ENCODE data around the gene HDAC9. TPM values are rescaled to one million over a fixed set of nuclear protein-coding genes. Genes with fewer than 3 reads are reported as not detected.

The HDAC9 gene
- polyA plus RNA-seq, 3 donors = 41.7 to 51.2 (median 44.2) TPM

DNA sequence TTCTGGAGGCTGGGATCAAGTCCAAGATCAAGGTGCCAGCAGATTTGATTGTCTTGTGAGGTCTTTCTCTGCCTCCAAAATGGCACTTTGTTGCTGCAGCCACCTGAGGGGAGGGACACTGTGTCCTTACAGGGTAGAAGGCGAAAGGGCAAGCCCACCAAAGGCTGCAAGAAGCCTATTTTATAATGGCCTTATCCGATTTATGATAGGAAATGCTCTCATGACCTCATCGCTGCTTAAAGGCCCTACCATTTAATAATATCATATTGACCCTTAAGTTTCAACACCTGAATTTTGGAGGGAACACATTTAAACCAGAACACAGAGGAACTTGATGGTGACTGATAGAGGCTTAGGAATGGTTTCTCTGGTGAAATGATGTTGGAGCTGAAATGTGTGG lies 325.4 kb downstream of the HDAC9 start:
- H3K27ac ChIP-seq (ENCODE audit: low read depth in 1 of 2, low read length in 2 of 2) = no peak overlapping the region
- intact Hi-C loops (cut with micrococcal nuclease) = no loop called here
- H3K36me3 Mint-ChIP-seq = no peaks in the 10 kb centered on the region
- no peaks in the 10 kb centered on the region for H3K4me1 Mint-ChIP-seq
- H3K27me3 Mint-ChIP-seq (ENCODE audit: low read depth in 3 of 3) = no peaks in the 10 kb centered on the region
- no peaks in the 10 kb centered on the region for H3K36me3 ChIP-seq (replicated peaks in 1 of 2; ENCODE audit: control insufficient read depth in 1 of 2, insufficient read depth in 2 of 2, low read length in 2 of 2)
- no peak overlapping the region for H2AFZ ChIP-seq (ENCODE audit: insufficient read depth, low read depth, low read length, poor library complexity, severe bottlenecking)
- no peaks in the 10 kb centered on the region for H3K79me2 ChIP-seq (ENCODE audit: insufficient read depth, low read length)
- H3K9ac ChIP-seq (ENCODE audit: insufficient read depth, low read length, poor library complexity, severe bottlenecking) = no peak overlapping the region
- no peak overlapping the region for H3K4me3 Mint-ChIP-seq
- H4K20me1 ChIP-seq (ENCODE audit: insufficient read depth, low read length) = no peaks in the 10 kb centered on the region
- peaks cover 0 to 10% (median 4%) of the 10 kb centered on the region in 7 donors for H3K9me3 Mint-ChIP-seq
- no peak overlapping the region for H3K4me3 ChIP-seq (replicated peaks in 1 of 3; ENCODE audit: low read depth in 2 of 3, low read length in 3 of 3)
- H3K4me2 ChIP-seq (replicated peaks; ENCODE audit: extremely low read depth, low read length, poor library complexity, severe bottlenecking) = no peak overlapping the region
- H3K27ac Mint-ChIP-seq = no peak overlapping the region
- peaks cover 6 to 7% of the 10 kb centered on the region in 2 donors for H3K9me3 ChIP-seq (replicated peaks in 1 of 2; ENCODE audit: control insufficient read depth in 1 of 2, insufficient read depth in 1 of 2, low read length in 2 of 2)
- no peaks in the 10 kb centered on the region for H3K4me1 ChIP-seq (ENCODE audit: control insufficient read depth in 1 of 2, insufficient read depth in 2 of 2, low read length in 2 of 2)
- H3K27me3 ChIP-seq (ENCODE audit: control insufficient read depth in 2 of 2, insufficient read depth in 2 of 2, low read length in 2 of 2) = no peaks in the 10 kb centered on the region
- 100% methylated on average over 1 of the region's 3 CpGs for WGBS (ENCODE audit: insufficient coverage)
- no peak for TF ChIP-seq CTCF (IDR thresholded peaks at IDR 0.05)
- DNase-seq = no peak

DNA sequence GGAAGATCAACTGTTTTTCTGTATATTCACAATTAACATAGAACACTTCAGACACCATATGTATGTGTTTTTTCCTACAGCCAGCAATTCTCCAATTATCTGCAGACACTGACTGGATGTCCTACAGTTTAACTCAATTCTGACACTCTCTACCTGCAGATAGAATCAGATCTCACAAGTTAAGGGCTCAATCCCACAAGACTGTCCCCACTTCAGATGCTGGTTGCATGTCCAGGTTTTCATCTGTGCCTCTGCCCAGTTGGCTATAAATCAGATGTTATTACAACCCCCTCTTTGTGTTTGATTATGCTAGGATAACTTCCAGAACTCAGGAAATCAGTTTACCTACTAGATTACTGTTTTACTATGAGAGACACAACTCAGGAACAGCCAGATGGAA lies 326.0 kb downstream of the HDAC9 start:
- H3K27ac Mint-ChIP-seq = no peak overlapping the region

More for the DNA sequence above, 326.0 kb downstream of the HDAC9 start:
- no peaks in the 10 kb centered on the region for H3K36me3 Mint-ChIP-seq
- DNase-seq = no peak
- no peaks in the 10 kb centered on the region for H3K27me3 Mint-ChIP-seq (ENCODE audit: low read depth in 3 of 3)
- Histone ChIP-seq H3K9me3 (replicated peaks in 1 of 2; ENCODE audit: control insufficient read depth in 1 of 2, insufficient read depth in 1 of 2, low read length in 2 of 2) (peaks cover 1 to 6% of the 10 kb centered on the region in 2 donors), H3K27me3 (ENCODE audit: control insufficient read depth in 2 of 2, insufficient read depth in 2 of 2, low read length in 2 of 2) (no peaks in the 10 kb centered on the region), H3K36me3 (replicated peaks in 1 of 2; ENCODE audit: control insufficient read depth in 1 of 2, insufficient read depth in 2 of 2, low read length in 2 of 2) (no peaks in the 10 kb centered on the region), H3K79me2 (ENCODE audit: insufficient read depth, low read length) (no peaks in the 10 kb centered on the region), H4K20me1 (ENCODE audit: insufficient read depth, low read length) (no peaks in the 10 kb centered on the region), H3K4me3 (replicated peaks in 1 of 3; ENCODE audit: low read depth in 2 of 3, low read length in 3 of 3) (no peak overlapping the region), H3K4me2 (replicated peaks; ENCODE audit: extremely low read depth, low read length, poor library complexity, severe bottlenecking) (no peak overlapping the region), H3K4me1 (ENCODE audit: control insufficient read depth in 1 of 2, insufficient read depth in 2 of 2, low read length in 2 of 2) (no peaks in the 10 kb centered on the region), H3K27ac (ENCODE audit: low read depth in 1 of 2, low read length in 2 of 2) (no peak overlapping the region), H2AFZ (ENCODE audit: insufficient read depth, low read depth, low read length, poor library complexity, severe bottlenecking) (no peak overlapping the region), H3K9ac (ENCODE audit: insufficient read depth, low read length, poor library complexity, severe bottlenecking) (no peak overlapping the region)
- intact Hi-C loops (cut with micrococcal nuclease) = no loop called here
- peaks cover 0 to 10% (median 4%) of the 10 kb centered on the region in 7 donors for H3K9me3 Mint-ChIP-seq
- no peaks in the 10 kb centered on the region for H3K4me1 Mint-ChIP-seq
- no peak overlapping the region for H3K4me3 Mint-ChIP-seq
- TF ChIP-seq CTCF (IDR thresholded peaks at IDR 0.05) = no peak
